Measurements from ENCODE around the gene HNRNPR.
"Not testable (repeated sequence)": the region's sequence is repeated elsewhere in the genome, so short reads cannot be mapped to it uniquely, and the experiment has no call there.

The HNRNPR gene

GRCh38 chr1:23344111-23344986 is at the start of gene HNRNPR:
Gene HNRNPR (minus strand): TSS chr1:23344284. CDS start chr1:23341008, 3,276 bp downstream.
- peak; percentile 97 to 99 for DNase-seq (ENCODE audit: low read depth in 2 of 2)

GRCh38 chr1:23393706-23394105 is 49.6 kb upstream of the HNRNPR start:
- DNase-seq (ENCODE audit: low read depth in 2 of 2) = no peak

- DNase-seq (ENCODE audit: low read depth in 2 of 2) = no peak
These were observed 48.2 kb upstream of the HNRNPR start for GRCh38 chr1:23392125-23392855.

- DNase-seq (ENCODE audit: low read depth in 2 of 2) = no peak
These were observed 45.8 kb upstream of the HNRNPR start for GRCh38 chr1:23389837-23390321.

GRCh38 chr1:23387494-23387893 is 43.4 kb upstream of the HNRNPR start:
- no peak for DNase-seq (ENCODE audit: low read depth in 2 of 2)

- DNase-seq (ENCODE audit: low read depth in 2 of 2) = no peak
These were observed 41.1 kb upstream of the HNRNPR start for GRCh38 chr1:23385119-23385621.

GRCh38 chr1:23384312-23385058 is 40.4 kb upstream of the HNRNPR start:
- no peak for DNase-seq (ENCODE audit: low read depth in 2 of 2)

GRCh38 chr1:23383577-23384311 is 39.7 kb upstream of the HNRNPR start:
- no peak for DNase-seq (ENCODE audit: low read depth in 2 of 2)

- no peak for DNase-seq (ENCODE audit: low read depth in 2 of 2)
These were observed 37.3 kb upstream of the HNRNPR start for GRCh38 chr1:23381233-23381885.

GRCh38 chr1:23380719-23381118 is 36.6 kb upstream of the HNRNPR start:
- no peak for DNase-seq (ENCODE audit: low read depth in 2 of 2)

- not testable (repeated sequence) for DNase-seq (ENCODE audit: low read depth in 2 of 2)
These were observed 36.2 kb upstream of the HNRNPR start for GRCh38 chr1:23380236-23380635.

GRCh38 chr1:23376890-23377811 is 33.1 kb upstream of the HNRNPR start:
- DNase-seq (ENCODE audit: low read depth in 2 of 2) = no peak

GRCh38 chr1:23374079-23374735 is 30.1 kb upstream of the HNRNPR start:
- DNase-seq (ENCODE audit: low read depth in 2 of 2) = not testable (repeated sequence)

GRCh38 chr1:23371987-23372880 is 28.1 kb upstream of the HNRNPR start:
- no peak for DNase-seq (ENCODE audit: low read depth in 2 of 2)

- DNase-seq (ENCODE audit: low read depth in 2 of 2) = no peak
These were observed 26.9 kb upstream of the HNRNPR start for GRCh38 chr1:23370709-23371584.

GRCh38 chr1:23370330-23370708 is 26.2 kb upstream of the HNRNPR start:
- no peak for DNase-seq (ENCODE audit: low read depth in 2 of 2)

Data from stimulated activated CD8-positive, alpha-beta memory T cell treated with anti-CD3 and anti-CD28 coated beads, Interleukin-2, amount 100 ng/mL, for 48 hours (primary cell).